ENCODE results near the gene FOXO6. TPM values are rescaled to one million over a fixed set of nuclear protein-coding genes. Genes with fewer than 3 reads are reported as not detected.

Gene FOXO6
- total RNA-seq, 1 donor from 2014 or later: 5.7 TPM

GRCh38 chr1:41397020-41397419, 35.8 kb downstream of the FOXO6 start:
- intact Hi-C loops (cut with DNase I): no loop called here
- peaks cover 0 to 10% of the 10 kb centered on the region in 2 donors for H3K4me1 ChIP-seq
- TF ChIP-seq CTCF (IDR thresholded peaks at IDR 0.05): no peak
- no peak overlapping the region for H3K27ac ChIP-seq
- H3K27me3 ChIP-seq: no peaks in the 10 kb centered on the region
- no peak overlapping the region for H3K4me3 ChIP-seq
- no peaks in the 10 kb centered on the region for H3K36me3 ChIP-seq
- no peaks in the 10 kb centered on the region for H3K9me3 ChIP-seq
- no peak for DNase-seq (ENCODE audit: low spot score in 2 of 2)

GRCh38 chr1:41397753-41398330, 36.6 kb downstream of the FOXO6 start:
- Histone ChIP-seq H3K27me3 (no peaks in the 10 kb centered on the region), H3K4me1 (peaks cover 0 to 10% of the 10 kb centered on the region in 2 donors), H3K4me3 (no peak overlapping the region), H3K27ac (no peak overlapping the region), H3K36me3 (no peaks in the 10 kb centered on the region), H3K9me3 (no peaks in the 10 kb centered on the region)
- no peak for DNase-seq (ENCODE audit: low spot score in 2 of 2)
- intact Hi-C loops (cut with DNase I): no loop called here
- no peak for TF ChIP-seq CTCF (IDR thresholded peaks at IDR 0.05)

GRCh38 chr1:41399145-41399795, 38.0 kb downstream of the FOXO6 start:
- no peak for TF ChIP-seq CTCF (IDR thresholded peaks at IDR 0.05)
- Histone ChIP-seq H3K27me3 (no peaks in the 10 kb centered on the region), H3K9me3 (no peaks in the 10 kb centered on the region), H3K4me3 (no peak overlapping the region), H3K36me3 (no peaks in the 10 kb centered on the region), H3K27ac (no peak overlapping the region), H3K4me1 (peaks cover 0 to 11% of the 10 kb centered on the region in 2 donors)
- no peak for DNase-seq (ENCODE audit: low spot score in 2 of 2)
- intact Hi-C loops (cut with DNase I): no loop called here

- intact Hi-C loops (cut with DNase I): no loop called here
These were observed 39.0 kb downstream of the FOXO6 start for GRCh38 chr1:41400225-41400624.

GRCh38 chr1:41401899-41402298, 40.7 kb downstream of the FOXO6 start:
- peaks cover 0 to 15% of the 10 kb centered on the region in 2 donors for H3K4me1 ChIP-seq
- no peaks in the 10 kb centered on the region for H3K9me3 ChIP-seq
- H3K27ac ChIP-seq: no peak overlapping the region
- no peaks in the 10 kb centered on the region for H3K36me3 ChIP-seq
- no peaks in the 10 kb centered on the region for H3K27me3 ChIP-seq
- DNase-seq (ENCODE audit: low spot score in 2 of 2): no peak
- no peak for TF ChIP-seq CTCF (IDR thresholded peaks at IDR 0.05)
- no peak overlapping the region for H3K4me3 ChIP-seq
- intact Hi-C loops (cut with DNase I): no loop called here

More at GRCh38 chr1:41400225-41400624, 39.0 kb downstream of the FOXO6 start:
- Histone ChIP-seq H3K36me3 (no peaks in the 10 kb centered on the region), H3K27me3 (no peaks in the 10 kb centered on the region), H3K4me1 (peaks cover 0 to 15% of the 10 kb centered on the region in 2 donors), H3K9me3 (no peaks in the 10 kb centered on the region), H3K27ac (no peak overlapping the region), H3K4me3 (no peak overlapping the region)
- DNase-seq (ENCODE audit: low spot score in 2 of 2): no peak
- TF ChIP-seq CTCF (IDR thresholded peaks at IDR 0.05): no peak
